Testis (tissue), 2 donors: Measurements from ENCODE around the gene SIGLEC1.

ENCODE experiments used
- CTCF ChIP-seq, 3 experiments: fragments of 450-650 bp in 2 of 3; fragments of 200-600 bp in 1 of 3; sonication (generic) in 1 of 3; IDR thresholded peaks; one replicate each; pipeline ENCODE4 v1.5.1; 2016 to 2019; ENCODE audit warnings: antibody characterized with exemption in 3 of 3, mild to moderate bottlenecking in 2 of 3, moderate library complexity in 1 of 3
- POLR2A ChIP-seq: fragments of 450-650 bp; IDR thresholded peaks from one replicate; pipeline ENCODE4 v1.6.1; 2017; ENCODE audit warnings: antibody characterized with exemption, mild to moderate bottlenecking, moderate library complexity

- no peak for TF ChIP-seq POLR2A
- no peak for TF ChIP-seq CTCF (IDR thresholded peaks at IDR 0.05)
Observed at GRCh38 chr20:3663031-3663701, 49.2 kb downstream of the SIGLEC1 start, which contains the start of gene GFRA4.
